CD4-positive, alpha-beta T cell treated with Interleukin-4 for 1 hour (primary cell): Measurements from ENCODE around the gene EIF3I.

Experiments
- DNase-seq, 2 donors: peaks; one replicate each; pipeline ENCODE4 v3.0.0-alpha.2; 2020 to 2022

Gene EIF3I

GRCh38 chr1:32198237-32199042 lies 23.8 kb upstream of the EIF3I start:
- DNase-seq: no peak

GRCh38 chr1:32199043-32199716 lies 23.0 kb upstream of the EIF3I start:
- no peak for DNase-seq

DNA sequence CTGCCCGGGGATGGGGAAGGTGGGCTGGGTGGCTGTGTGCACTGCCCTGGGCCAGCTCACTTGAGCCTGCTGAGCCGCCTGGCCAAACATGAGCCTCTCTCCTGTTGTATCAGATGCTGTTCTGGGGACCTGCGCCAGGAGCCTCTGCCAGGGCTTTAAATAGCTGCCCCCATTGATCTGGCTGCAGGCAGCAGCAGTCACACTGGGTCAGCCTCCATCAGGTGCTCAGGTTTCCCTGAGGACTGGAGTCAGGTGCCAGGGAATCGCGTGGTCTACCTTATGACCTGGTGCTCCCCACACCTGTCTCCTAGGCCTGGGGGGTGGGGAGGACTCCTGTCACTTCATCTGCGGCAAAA lies 22.5 kb upstream of the EIF3I start:
- no peak for DNase-seq

- DNase-seq: peak; percentile 53 to 61
Measured at GRCh38 chr1:32200226-32201010, 21.8 kb upstream of the EIF3I start, which contains the start of gene CCDC28B. CCDC28B (plus strand) TSS chr1:32200595; CDS start chr1:32201936, 1,341 bp downstream.

DNA sequence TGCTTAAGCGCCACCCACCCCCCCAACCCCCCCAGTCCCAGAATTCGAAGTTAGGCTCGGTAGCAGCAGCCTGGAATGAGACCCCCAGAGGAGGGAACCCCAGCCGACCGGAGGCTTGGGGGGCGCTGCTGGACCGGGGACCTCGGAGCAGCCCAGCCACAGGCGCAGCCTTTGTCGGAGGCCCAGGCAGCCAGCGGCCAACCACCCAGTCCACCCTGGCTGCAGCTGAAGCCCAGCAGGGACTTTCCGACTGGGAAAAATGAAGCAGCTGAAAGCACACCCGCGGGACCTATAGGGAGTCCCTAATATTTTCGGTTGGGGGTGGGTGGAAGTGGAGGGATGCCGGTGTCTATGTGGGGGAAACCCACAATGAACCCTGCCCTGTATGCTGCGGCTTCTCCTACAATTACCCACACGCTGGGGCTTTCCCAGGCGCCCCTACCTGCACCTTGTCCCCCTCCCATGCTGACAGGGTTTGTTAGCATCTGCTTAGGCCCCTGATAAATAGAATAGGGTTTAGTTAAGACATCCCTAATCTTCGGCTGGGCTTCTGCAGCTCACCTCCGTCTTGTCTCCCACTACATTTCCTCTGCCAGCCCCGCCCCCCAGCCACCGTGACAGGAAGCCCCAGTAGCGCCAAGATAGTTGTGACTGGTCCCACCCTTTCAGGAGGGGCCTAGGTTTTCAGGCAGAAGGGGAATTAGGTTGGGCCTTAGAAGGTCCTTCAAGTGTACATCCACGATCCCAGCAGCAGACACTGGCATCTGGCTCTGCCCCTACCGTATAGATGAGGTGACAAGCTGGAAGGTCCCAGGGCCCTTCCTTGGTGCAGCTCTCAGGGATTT lies 21.0 kb upstream of the EIF3I start:
- DNase-seq: peak; percentile 77 to 85

- DNase-seq: no peak
Measured at GRCh38 chr1:32204943-32205361, 17.3 kb upstream of the EIF3I start.

DNA sequence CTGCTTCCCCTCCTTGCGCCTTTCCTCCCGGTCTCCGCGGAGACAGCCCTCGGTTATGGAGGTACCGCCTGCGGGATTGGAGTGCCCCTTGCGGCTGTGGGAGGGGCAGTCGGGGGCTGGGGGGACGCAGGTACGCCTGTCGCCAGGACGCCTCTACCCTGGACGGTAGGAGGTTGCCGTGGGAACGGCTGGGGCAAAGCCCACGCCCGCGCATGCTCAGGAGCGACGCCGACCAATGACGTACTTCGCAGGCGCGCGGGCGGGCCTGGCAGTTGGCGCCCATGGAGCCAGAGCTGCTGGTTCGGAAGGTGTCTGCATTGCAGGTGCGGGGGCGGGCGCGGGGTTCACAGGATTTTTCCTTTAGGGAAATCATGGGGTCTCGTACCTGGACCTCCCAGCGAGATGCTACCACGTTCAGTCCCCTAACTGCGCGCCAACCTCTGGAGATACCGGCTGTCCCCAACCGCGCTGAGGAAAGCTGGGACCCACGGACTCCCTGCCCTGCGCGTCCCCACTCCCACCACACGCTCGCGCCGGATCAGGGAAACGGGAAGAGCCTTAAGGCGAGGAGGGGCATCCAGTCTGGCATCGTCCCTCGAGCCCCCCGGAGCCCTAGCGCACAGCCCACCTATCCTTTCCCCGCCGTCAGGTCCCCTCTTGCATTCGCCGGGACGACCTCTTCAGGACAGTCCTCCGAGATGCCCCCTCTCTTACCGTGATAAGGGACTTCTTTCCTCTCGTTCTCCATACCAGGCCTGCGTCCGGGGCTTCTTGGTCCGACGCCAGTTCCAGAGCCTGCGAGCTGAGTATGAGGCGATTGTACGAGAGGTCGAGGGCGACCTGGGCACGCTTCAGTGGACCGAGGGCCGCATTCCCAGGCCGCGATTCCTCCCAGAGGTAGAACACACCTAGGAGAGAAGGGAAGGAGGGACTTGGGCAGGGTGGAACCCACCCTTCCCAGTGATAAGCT lies 16.5 kb upstream of the EIF3I start, which contains the start of gene IQCC:
IQCC (plus strand) TSS at position 271 of the 970 bp plus-strand sequence; CDS start at position 282, 11 bp downstream.
- DNase-seq: peak; percentile 88 to 89

- no peak for DNase-seq
Measured at GRCh38 chr1:32208469-32208868, 13.7 kb upstream of the EIF3I start.

- DNase-seq: no peak
Measured at GRCh38 chr1:32208891-32209328, 13.3 kb upstream of the EIF3I start, which contains the start of gene DCDC2B. DCDC2B (plus strand) TSS chr1:32209089; CDS start chr1:32209094, 5 bp downstream.

GRCh38 chr1:32215629-32216480 lies 6.4 kb upstream of the EIF3I start:
- DNase-seq: peak; percentile 64 to 69

- no peak for DNase-seq
Measured at GRCh38 chr1:32216566-32216965, 5.6 kb upstream of the EIF3I start.

GRCh38 chr1:32219022-32219421 lies 3.2 kb upstream of the EIF3I start:
- DNase-seq: no peak

DNA sequence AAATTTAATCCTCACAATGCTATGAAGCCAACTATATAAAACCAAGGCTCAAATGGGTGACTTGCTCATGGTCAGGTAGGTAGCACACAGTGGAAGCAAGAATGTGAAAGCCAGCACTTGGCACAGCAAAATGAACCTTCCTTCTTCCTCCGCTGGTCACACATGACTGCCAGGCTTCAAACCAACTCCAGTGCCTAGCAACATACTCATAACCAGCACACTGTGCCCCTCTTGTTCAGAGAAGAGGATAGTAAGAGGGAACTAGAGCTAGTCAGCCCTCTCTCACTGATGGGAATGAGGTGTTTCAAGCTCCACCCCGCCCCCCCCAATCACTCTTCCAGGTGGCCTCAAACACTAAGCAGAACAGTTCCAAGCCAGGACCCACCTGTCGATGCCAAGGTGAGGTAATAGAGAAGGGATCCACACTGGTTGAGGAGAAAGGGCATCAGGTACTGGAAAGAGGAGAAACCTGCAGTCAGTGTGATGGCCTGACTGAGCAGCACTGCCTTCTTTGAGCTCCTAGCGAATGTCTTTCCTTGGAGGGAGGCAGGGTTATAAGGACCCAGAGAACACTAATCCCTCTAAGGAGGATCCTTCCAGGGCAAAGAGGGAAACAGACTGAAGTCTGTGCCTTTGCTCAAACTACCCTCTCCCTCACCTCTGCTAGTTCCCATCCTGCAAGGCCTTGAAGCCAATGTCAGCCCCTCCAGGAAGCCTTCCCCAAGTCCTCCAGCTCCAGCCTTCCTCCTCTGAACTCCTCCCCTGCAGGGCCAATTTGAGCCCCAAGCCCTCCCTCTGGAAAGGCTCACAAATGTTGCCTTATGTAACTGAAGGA lies 1.2 kb upstream of the EIF3I start:
- DNase-seq: no peak

DNA sequence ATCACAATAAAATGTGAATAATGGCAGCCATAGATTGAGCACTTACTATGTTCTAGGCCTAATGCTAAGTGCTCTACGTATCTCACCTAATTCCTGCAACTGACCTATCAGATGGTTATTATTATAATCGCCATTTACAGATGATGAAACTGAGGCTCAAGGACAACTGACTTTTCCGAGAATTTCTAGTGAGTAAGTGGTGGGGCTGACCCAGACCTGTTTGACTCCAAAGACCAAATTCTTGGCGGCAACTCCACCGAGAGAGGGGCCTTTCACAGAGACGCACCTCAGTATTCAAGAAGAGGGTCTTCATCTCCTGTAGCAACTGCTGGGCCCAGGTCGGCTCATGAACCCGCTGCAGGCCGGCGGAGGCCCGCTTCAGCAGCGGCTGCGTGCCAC lies 627 bp upstream of the EIF3I start:
- no peak for DNase-seq

- no peak for DNase-seq
Measured at GRCh38 chr1:32223683-32224082, 1.5 kb downstream of the EIF3I start.

- no peak for DNase-seq
Measured at GRCh38 chr1:32224285-32224684, 2.1 kb downstream of the EIF3I start.

DNA sequence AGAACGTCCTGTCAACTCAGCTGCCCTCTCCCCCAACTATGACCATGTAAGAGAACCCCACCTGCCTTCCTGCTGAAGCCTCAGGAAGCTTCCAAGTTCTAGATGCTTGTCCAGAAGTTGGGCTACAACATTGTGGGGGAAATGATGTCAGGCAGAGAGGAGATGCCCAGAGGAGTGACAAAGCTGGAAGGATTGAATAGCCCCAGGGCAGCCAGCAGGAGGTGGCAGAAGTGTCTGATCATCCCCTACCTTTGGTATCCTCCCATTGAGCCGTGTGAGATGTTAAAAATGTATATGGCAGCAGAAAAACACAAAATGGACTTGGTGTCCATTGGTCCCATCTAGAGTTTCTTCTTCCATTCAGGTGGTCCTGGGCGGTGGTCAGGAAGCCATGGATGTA lies 6.6 kb downstream of the EIF3I start:
- DNase-seq: no peak

- no peak for DNase-seq
Measured at GRCh38 chr1:32231843-32232432, 9.7 kb downstream of the EIF3I start.
